Fibroblast of pulmonary artery (primary cell): ENCODE data around the gene PLEKHG5.

ENCODE experiments used
- DNase-seq: peaks from one replicate; pipeline ENCODE4 v3.0.0-alpha.2; 2010; ENCODE audit warnings: low read depth
- H3K4me3 ChIP-seq: replicated peaks from 2 replicates; pipeline ENCODE4 v1.5.1; 2011; ENCODE audit warnings: low read depth, mild to moderate bottlenecking, control low read depth, low read length, moderate library complexity
- CTCF ChIP-seq: IDR thresholded peaks from 2 replicates; pipeline ENCODE4 v1.5.1; 2011; ENCODE audit warnings: mild to moderate bottlenecking, control low read depth, low read length, inconsistent platforms; ENCODE audit errors: missing control alignments

Gene PLEKHG5

GRCh38 chr1:6503884-6504602 lies 12.6 kb upstream of the PLEKHG5 start:
- no peak for TF ChIP-seq CTCF
- no peak for DNase-seq
- H3K4me3 ChIP-seq = no peak overlapping the region

- DNase-seq = peak; percentile 41
- no peak overlapping the region for H3K4me3 ChIP-seq
- TF ChIP-seq CTCF = no peak
These were observed 10.8 kb upstream of the PLEKHG5 start for GRCh38 chr1:6502000-6502891.

- TF ChIP-seq CTCF = no peak
- no peak for DNase-seq
- no peak overlapping the region for H3K4me3 ChIP-seq
These were observed 9.9 kb upstream of the PLEKHG5 start for GRCh38 chr1:6501279-6501813.

- no peak for DNase-seq
- H3K4me3 ChIP-seq = no peak overlapping the region
These were observed 9.2 kb upstream of the PLEKHG5 start for GRCh38 chr1:6500544-6501278.

DNA sequence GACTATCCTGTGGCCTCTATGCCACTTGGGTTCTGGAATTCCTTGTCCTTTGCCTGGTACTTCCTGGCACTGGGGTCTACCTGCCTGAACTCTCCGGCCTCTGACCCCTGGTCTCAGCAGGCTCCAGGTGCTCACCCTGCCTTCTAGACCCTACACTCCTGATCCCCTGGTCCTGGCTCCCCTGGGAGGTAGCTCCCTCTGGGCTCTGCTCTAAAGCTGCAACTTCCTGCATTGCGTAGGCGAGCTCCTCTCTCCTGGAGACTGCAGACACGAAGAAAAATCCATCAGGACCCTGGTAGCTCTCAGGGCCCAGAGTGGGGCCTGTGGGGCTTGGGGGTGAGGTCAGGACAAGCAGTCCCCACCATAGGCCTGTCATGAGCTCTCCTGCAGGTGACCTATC lies 7.8 kb upstream of the PLEKHG5 start:
- no peak for DNase-seq
- H3K4me3 ChIP-seq = no peak overlapping the region
- TF ChIP-seq CTCF = no peak

More at GRCh38 chr1:6500544-6501278, 9.2 kb upstream of the PLEKHG5 start:
- no peak for TF ChIP-seq CTCF

GRCh38 chr1:6498576-6499111 lies 7.2 kb upstream of the PLEKHG5 start:
- no peak for DNase-seq
- TF ChIP-seq CTCF = no peak
- no peak overlapping the region for H3K4me3 ChIP-seq
